ENCODE measurements around the gene AP5S1. TPM values are rescaled to one million over a fixed set of nuclear protein-coding genes. Genes with fewer than 3 reads are reported as not detected.
A peak's percentile ranks its signal among the peaks of the same experiment; 100 is the strongest.

Gene AP5S1
- total and polyA plus RNA-seq, 9 of the 15 experiments (the other 6 are each of a cell fraction or from before 2014, with no cell fraction given) = 2.6 to 8.8 (median 4.4) TPM

GRCh38 chr20:3843490-3843889 is 23.1 kb downstream of the AP5S1 start (continued):
- TF ChIP-seq NFE2L1 (tag; IDR thresholded peaks at IDR 0.05; ENCODE audit: borderline replicate concordance, low read depth) = peak; percentile 62; the same call in 1 of the 2 replicates
- TF ChIP-seq ZNF316 (IDR thresholded peaks at IDR 0.05) = peak; percentile 96
- TF ChIP-seq JUND (IDR thresholded peaks at IDR 0.05; ENCODE audit: borderline replicate concordance, low read depth, low read length) = peak; percentile 93
- peak; percentile 83; the same call in 1 of the 3 replicates for TF ChIP-seq JUND (tag; IDR thresholded peaks at IDR 0.05; ENCODE audit: borderline replicate concordance, low read depth, low read length)
- no peak for TF ChIP-seq ZBTB43 (CRISPR knock-in tag; IDR thresholded peaks at IDR 0.05)
- TF ChIP-seq ZBTB7A (IDR thresholded peaks at IDR 0.05; ENCODE audit: borderline replicate concordance, control insufficient read depth, low read depth, low read length) = peak; percentile 84; the same call in 1 of the 2 replicates
- TF ChIP-seq CXXC5 (CRISPR knock-in tag; IDR thresholded peaks at IDR 0.05) = peak; percentile 32; the same call in 1 of the 2 replicates
- TF ChIP-seq EP300 (IDR thresholded peaks at IDR 0.05; ENCODE audit: low read length) = peak; percentile 27; the same call in 1 of the 2 replicates
- peak; percentile 37; the same call in 1 of the 2 replicates for TF ChIP-seq DMBX1 (CRISPR knock-in tag; IDR thresholded peaks at IDR 0.05; ENCODE audit: borderline replicate concordance)
- TF ChIP-seq MED1 (CRISPR knock-in tag; IDR thresholded peaks at IDR 0.05; ENCODE audit: borderline replicate concordance) = no peak
- TF ChIP-seq YY1 (IDR thresholded peaks at IDR 0.05; ENCODE audit: borderline replicate concordance in 1 of 3, control insufficient read depth in 1 of 3, extremely low read depth in 1 of 3, insufficient read depth in 3 of 3, insufficient read length in 1 of 3, insufficient replicate concordance in 2 of 3, low read depth in 1 of 3, low read length in 2 of 3) = peak in 1 of 3 experiments; percentile 47
- TF ChIP-seq ZNF165 (CRISPR knock-in tag; IDR thresholded peaks at IDR 0.05; ENCODE audit: borderline replicate concordance) = no peak
- peak; percentile 76 for TF ChIP-seq CREM (IDR thresholded peaks at IDR 0.05; ENCODE audit: low read depth)
- TF ChIP-seq GATAD2A (IDR thresholded peaks at IDR 0.05) = 0 out of 2 replicates have a peak, but pooled peaks have one; percentile 27
- TF ChIP-seq SRSF9 (IDR thresholded peaks at IDR 0.05; ENCODE audit: borderline replicate concordance, low read depth, low read length) = no peak
- 0 out of 2 replicates have a peak, but pooled peaks have one; percentile 64 for TF ChIP-seq ZBTB33 (CRISPR knock-in tag; IDR thresholded peaks at IDR 0.05)
- peak; percentile 60; the same call in 1 of the 2 replicates for TF ChIP-seq GATAD2B (IDR thresholded peaks at IDR 0.05; ENCODE audit: borderline replicate concordance)
- TF ChIP-seq ATF7 (IDR thresholded peaks at IDR 0.05) = peak; percentile 73
- TF ChIP-seq SMARCA4 (IDR thresholded peaks at IDR 0.05) = peak; percentile 61
- TF ChIP-seq NR2C2 (CRISPR knock-in tag; IDR thresholded peaks at IDR 0.05) = 0 out of 2 replicates have a peak, but pooled peaks have one; percentile 49
- peak; percentile 90 for TF ChIP-seq NR2C2 (tag; IDR thresholded peaks at IDR 0.05)
- TF ChIP-seq DACH1 (IDR thresholded peaks at IDR 0.05; ENCODE audit: partially characterized antibody) = no peak
- TF ChIP-seq RBFOX2 (IDR thresholded peaks at IDR 0.05; ENCODE audit: low read depth, low read length) = 0 out of 2 replicates have a peak, but pooled peaks have one; percentile 35
- TF ChIP-seq FOS (IDR thresholded peaks at IDR 0.05; ENCODE audit: extremely low read depth, insufficient read length) = peak; percentile 3
- peak; percentile 87 for TF ChIP-seq MAFK (IDR thresholded peaks at IDR 0.05; ENCODE audit: low read length)
- TF ChIP-seq WHSC1 (IDR thresholded peaks at IDR 0.05; ENCODE audit: low read length) = no peak
- peak; percentile 79 for TF ChIP-seq DPF2 (IDR thresholded peaks at IDR 0.05)
- no peak for TF ChIP-seq BDP1 (IDR thresholded peaks at IDR 0.05; ENCODE audit: insufficient read depth, insufficient read length)

Data from K562 (cell line).